AG09319 (cell line): Measurements from ENCODE around the gene NTHL1.
"Not testable (repeated sequence)": the region's sequence is repeated elsewhere in the genome, so short reads cannot be mapped to it uniquely, and the experiment has no call there.

ENCODE experiments used
- DNase-seq: peaks from one replicate; pipeline ENCODE4 v3.0.0-alpha.2; 2010; ENCODE audit warnings: low read depth; ENCODE audit errors: extremely low read depth
- TF ChIP-seq, protein P1 (sequence below): IDR thresholded peaks from 2 replicates; pipeline ENCODE4 v1.5.1; 2011; ENCODE audit warnings: low read depth, mild to moderate bottlenecking, inconsistent platforms, low read length, moderate library complexity

The NTHL1 gene

DNA sequence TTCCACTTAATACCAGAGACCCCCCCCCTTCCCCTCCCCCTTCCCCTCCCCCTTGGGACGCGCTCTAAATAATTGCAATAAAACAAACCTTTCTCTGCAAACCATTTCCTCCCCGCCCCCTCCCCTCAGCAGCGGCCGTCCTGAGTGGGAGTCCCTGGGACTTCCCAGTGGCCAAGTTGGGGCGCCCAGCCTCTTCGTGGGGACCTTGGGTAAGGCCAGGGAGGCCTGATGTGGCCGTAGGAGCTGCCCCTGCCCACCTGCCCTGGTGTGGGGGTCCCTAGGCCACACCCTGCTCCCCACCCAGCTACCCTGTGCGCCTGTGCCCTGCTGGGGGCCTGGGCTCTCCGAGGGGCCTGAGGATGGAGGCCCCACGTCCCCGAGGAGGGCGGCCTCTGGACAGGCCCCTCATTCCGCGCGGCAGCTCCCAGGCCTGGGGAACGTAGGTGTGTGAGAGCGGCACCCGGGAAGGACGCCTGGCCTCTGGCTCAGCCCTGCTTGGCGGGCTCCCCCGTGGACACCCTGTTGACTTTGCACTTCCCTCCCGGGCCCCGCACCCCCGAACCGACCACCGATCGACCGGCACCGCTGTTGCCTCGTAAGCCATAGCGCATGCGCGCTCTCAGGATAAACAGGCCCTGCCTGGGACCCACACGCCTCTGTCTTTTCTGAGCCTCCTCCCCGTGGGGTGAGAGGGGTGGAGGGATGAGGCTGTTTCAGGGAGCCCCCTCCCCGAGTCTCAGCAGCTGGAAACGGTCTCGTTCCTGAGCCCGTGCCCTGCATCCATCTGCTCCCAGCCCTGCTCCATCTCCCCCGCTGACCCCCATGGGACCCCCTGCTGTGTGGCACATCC lies 9.0 kb downstream of the NTHL1 start:
- no peak for DNase-seq
- TF ChIP-seq, protein P1, sequence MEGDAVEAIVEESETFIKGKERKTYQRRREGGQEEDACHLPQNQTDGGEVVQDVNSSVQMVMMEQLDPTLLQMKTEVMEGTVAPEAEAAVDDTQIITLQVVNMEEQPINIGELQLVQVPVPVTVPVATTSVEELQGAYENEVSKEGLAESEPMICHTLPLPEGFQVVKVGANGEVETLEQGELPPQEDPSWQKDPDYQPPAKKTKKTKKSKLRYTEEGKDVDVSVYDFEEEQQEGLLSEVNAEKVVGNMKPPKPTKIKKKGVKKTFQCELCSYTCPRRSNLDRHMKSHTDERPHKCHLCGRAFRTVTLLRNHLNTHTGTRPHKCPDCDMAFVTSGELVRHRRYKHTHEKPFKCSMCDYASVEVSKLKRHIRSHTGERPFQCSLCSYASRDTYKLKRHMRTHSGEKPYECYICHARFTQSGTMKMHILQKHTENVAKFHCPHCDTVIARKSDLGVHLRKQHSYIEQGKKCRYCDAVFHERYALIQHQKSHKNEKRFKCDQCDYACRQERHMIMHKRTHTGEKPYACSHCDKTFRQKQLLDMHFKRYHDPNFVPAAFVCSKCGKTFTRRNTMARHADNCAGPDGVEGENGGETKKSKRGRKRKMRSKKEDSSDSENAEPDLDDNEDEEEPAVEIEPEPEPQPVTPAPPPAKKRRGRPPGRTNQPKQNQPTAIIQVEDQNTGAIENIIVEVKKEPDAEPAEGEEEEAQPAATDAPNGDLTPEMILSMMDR: no peak

DNA sequence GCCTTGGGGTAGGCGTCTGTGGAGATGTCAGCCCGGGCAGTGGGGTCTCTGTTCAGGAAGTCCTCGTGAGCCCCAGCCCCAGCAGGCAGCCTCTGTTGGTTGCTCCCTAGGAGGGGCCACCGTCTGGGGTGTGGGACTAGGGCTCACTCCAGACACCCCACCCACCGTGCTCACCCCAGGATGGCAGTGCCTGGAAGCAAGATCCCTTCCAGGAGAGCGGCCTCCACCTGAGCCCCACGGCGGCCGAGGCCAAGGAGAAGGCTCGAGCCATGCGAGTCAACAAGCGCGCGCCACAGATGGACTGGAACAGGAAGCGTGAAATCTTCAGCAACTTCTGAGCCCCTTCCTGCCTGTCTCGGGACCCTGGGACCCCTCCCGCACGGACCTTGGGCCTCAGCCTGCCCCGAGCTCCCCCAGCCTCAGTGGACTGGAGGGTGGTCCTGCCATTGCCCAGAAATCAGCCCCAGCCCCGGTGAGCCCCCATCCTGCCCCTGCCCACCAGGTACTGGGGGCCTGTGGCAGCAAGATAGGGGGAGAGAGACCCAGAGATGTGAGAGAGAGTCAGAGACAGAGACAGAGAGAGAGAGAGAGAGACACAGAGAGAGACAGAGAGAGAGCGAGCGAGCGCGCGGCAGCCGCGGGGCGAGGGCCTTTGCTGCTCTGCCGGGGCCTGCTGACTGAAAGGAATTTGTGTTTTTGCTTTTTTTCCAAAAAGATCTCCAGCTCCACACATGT lies 9.8 kb downstream of the NTHL1 start:
- TF ChIP-seq, protein P1: no peak

DNA sequence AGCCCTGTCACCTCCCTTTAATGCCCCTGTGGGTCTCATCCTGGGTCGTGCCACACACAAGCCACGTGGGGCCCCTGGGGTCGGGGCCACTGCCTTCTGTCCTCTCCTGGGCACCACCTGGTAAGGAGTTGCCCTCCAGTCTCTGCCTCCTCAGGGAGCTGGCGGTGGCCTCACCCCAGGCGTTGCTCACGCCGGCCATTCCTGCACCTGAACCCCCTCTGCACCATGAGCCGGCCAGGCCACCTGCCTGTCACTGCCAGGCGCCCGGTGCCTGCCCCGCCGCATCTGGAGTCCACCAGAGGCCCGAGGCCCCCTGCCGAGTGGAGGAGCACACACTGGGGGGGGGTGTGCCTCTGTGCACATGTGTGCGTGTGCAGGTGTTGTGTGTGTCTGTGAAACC lies 10.5 kb downstream of the NTHL1 start:
- TF ChIP-seq, protein P1: no peak
- no peak for DNase-seq

More for the DNA sequence above, 9.8 kb downstream of the NTHL1 start:
- DNase-seq: no peak

DNA sequence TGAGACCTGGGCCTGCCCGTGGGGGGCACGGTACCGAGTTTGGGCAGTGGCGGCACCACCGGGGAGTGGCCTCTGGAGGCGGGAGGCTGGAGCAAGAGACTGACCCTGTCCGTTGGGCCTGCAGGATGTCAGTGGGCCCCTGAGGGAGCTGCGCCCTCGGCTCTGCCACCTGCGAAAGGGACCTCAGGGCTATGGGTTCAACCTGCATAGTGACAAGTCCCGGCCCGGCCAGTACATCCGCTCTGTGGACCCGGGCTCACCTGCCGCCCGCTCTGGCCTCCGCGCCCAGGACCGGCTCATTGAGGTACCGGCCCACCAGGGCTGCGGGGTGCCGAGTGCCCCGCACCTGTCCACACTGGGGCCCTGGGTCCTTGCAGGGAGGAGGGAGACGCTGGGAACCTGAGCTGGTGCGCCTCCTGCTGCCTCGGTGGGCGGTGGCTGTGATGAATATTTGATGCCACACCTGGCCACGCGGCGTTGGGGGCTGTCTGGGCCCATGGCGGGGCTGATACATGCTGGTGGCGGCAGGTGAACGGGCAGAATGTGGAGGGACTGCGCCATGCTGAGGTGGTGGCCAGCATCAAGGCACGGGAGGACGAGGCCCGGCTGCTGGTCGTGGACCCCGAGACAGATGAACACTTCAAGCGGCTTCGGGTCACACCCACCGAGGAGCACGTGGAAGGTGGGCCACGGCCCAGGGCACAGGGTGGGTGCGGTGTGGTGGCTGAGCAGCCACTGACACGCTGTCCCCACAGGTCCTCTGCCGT lies 11.3 kb downstream of the NTHL1 start:
- DNase-seq: no peak
- TF ChIP-seq, protein P1: no peak

DNA sequence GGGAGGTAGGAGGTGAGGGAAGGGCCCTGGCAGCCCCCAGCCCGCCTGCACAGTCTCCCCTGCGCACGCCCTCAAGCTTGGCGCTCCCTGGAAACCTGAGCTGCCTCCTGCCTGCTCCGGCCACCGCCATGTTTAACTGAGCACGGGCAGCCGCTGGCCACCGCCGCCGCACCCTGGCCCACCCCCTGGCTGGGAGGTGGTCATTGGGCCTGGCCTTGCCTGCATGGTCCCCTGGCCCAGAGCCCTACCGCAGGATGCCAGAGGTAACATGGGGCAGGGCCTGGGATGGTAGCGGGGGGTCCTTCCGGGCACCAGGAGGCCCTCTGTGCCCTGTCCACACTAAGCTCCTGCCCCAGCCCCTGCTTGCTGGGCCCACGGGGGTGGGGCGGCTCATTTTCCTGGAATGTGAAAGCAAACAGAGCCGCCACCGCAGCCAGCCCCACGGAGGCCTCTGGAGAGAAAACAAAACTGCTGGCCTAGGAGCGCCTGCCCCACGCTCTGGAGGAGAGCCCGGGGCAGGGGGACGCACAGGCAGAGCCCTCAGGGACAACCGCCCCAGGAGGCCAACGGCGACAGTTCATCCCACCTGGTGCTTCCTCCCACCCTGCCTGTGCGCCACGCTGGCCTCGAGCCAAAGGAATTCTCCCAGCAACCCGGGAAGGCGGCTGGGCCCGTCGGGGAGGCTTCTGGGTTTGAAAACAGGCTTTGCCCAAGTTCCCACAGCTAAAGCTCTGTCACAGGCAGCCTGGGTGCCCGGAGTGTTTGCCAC lies 12.0 kb downstream of the NTHL1 start:
- TF ChIP-seq, protein P1: no peak
- peak; percentile 60 for DNase-seq

DNA sequence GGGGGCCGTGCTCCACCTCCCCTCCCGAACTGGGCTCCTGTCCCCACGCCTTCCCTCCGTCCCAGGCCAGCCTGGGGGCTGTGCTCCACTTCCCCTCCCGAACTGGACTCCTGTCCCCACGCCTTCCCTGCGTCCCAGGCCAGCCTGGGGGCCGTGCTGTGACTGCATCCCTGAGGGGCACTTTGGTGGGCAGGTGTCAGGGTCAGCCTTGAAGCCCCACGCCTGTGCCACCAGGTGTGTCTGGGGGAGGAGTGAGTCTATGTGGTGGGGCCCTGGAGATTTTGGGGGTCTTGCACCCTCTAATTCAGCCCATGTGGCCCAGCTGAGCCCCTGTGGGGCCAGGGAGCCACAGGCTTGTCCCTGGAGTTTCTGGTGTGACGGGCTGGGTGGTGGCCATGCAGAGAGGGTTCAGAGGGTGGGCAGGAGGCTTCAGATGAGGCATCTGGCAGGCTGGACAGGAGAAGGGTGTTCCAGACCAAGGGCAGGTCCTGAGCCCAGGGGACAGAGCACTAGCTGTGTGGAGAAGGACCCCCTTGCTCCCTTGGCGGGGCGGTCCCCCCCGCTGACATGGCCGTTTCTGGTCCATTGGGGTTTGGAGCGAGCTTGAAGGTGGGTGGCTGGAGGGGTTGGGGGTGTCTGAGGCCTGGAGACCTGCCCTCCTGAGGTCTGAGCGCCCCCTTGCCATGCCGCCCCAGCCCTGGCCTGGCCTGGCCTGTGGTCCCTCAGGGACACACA lies 12.8 kb downstream of the NTHL1 start:
- DNase-seq: no peak
- TF ChIP-seq, protein P1: no peak

DNA sequence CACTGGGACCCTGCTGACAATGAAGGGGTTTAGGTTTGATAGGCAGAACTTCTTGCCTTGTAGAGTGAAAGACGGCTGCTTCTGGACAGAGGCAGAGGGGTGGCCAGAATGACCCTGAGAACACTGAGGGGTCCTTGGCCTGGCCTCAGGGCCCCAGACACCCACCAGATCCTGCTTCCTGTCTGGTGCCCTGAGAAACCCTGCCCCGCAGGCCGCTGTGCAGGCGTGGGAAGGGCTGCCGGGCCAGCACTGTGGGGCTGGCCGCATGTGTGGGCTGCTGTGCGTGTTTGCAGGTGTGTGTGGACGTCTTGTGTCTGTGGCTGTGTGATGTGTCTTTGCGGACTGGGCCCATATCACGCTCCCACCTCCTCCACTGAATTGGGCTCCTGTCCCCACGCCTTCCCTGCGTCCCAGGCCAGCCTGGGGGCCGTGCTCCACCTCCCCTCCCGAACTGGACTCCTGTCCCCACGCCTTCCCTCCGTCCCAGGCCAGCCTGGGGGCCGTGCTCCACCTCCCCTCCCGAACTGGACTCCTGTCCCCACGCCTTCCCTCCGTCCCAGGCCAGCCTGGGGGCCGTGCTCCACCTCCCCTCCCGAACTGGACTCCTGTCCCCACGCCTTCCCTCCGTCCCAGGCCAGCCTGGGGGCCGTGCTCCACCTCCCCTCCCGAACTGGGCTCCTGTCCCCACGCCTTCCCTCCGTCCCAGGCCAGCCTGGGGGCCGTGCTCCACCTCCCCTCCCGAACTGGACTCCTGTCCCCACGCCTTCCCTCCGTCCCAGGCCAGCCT lies 13.5 kb downstream of the NTHL1 start:
- not testable (repeated sequence) for DNase-seq
